Keratinocyte (primary cell): ENCODE results near the gene CD2AP. TPM values are rescaled to one million over a fixed set of nuclear protein-coding genes. Genes with fewer than 3 reads are reported as not detected.

Source experiments
- DNase-seq: peaks from one replicate; pipeline ENCODE4 v3.0.0-alpha.2; 2011; ENCODE audit warnings: low read depth, missing footprints, low spot score
- FAIRE-seq: peaks from 2 replicates; lab custom pipeline; 2011; peaks lifted over from hg19 to GRCh38; lab: Jason Lieb, UNC
- H2AFZ ChIP-seq: 2 replicates; pipeline ENCODE4 v1.6.0; 2012; ENCODE audit warnings: low read length, control low read depth, inconsistent platforms; ENCODE audit not compliant: control insufficient read depth
- H3K27ac ChIP-seq: 2 replicates; pipeline ENCODE4 v1.5.1; 2011; ENCODE audit warnings: low read length; ENCODE audit not compliant: control insufficient read depth, insufficient read depth
- H3K27me3 ChIP-seq: 3 replicates; pipeline ENCODE4 v1.6.0; 2011; ENCODE audit warnings: low read length; ENCODE audit not compliant: control insufficient read depth, insufficient read depth; ENCODE audit errors: extremely low read depth
- H3K36me3 ChIP-seq, 2 experiments: 2 replicates in 1 of 2; 3 replicates in 1 of 2; pipeline ENCODE4 v1.5.1; 2011; ENCODE audit warnings: low read length in 2 of 2, mild to moderate bottlenecking in 1 of 2; ENCODE audit not compliant: control insufficient read depth in 2 of 2, insufficient read depth in 2 of 2; ENCODE audit errors: extremely low read depth in 1 of 2
- H3K4me1 ChIP-seq: 3 replicates; pipeline ENCODE4 v1.5.1; 2011; ENCODE audit warnings: low read length; ENCODE audit not compliant: control insufficient read depth, insufficient read depth; ENCODE audit errors: extremely low read depth
- H3K4me2 ChIP-seq: 3 replicates; pipeline ENCODE4 v1.6.0; 2011; ENCODE audit warnings: low read depth, low read length; ENCODE audit not compliant: control insufficient read depth, insufficient read depth; ENCODE audit errors: extremely low read depth
- H3K4me3 ChIP-seq, 3 experiments: fragments of 200-600 bp in 1 of 3; sonication (generic) in 1 of 3; 2 replicates in 2 of 3; 3 replicates in 1 of 3; pipeline ENCODE4 v1.5.1; 2011 to 2016; ENCODE audit warnings: low read length in 3 of 3, mild to moderate bottlenecking in 3 of 3, control low read depth in 2 of 3, inconsistent platforms in 1 of 3, low read depth in 1 of 3, mixed read lengths in 1 of 3, mixed run types in 1 of 3, moderate library complexity in 1 of 3; ENCODE audit not compliant: control insufficient read depth in 2 of 3, insufficient read depth in 2 of 3; ENCODE audit errors: extremely low read depth in 1 of 3
- H3K79me2 ChIP-seq: 2 replicates; pipeline ENCODE4 v1.6.0; 2012; ENCODE audit warnings: low read length; ENCODE audit not compliant: control insufficient read depth, insufficient read depth
- H3K9ac ChIP-seq: 3 replicates; pipeline ENCODE4 v1.6.0; 2011; ENCODE audit warnings: low read length; ENCODE audit not compliant: control insufficient read depth, insufficient read depth; ENCODE audit errors: extremely low read depth
- H3K9me1 ChIP-seq: 3 replicates; pipeline ENCODE4 v1.6.0; 2011; ENCODE audit warnings: low read length; ENCODE audit not compliant: control insufficient read depth, insufficient read depth; ENCODE audit errors: extremely low read depth
- H3K9me3 ChIP-seq: 2 replicates; pipeline ENCODE4 v1.5.1; 2012; ENCODE audit warnings: low read depth, low read length; ENCODE audit not compliant: control insufficient read depth
- H4K20me1 ChIP-seq: 3 replicates; pipeline ENCODE4 v1.6.0; 2011; ENCODE audit warnings: low read length; ENCODE audit not compliant: control insufficient read depth, insufficient read depth; ENCODE audit errors: extremely low read depth
- CTCF ChIP-seq, 3 experiments: IDR thresholded peaks in 1 of 3; conservative IDR thresholded peaks in 1 of 3; optimal IDR thresholded peaks in 1 of 3; 2 replicates in 2 of 3; 3 replicates in 1 of 3; pipeline versions ENCODE3 to v1.5.1; 2011; ENCODE audit warnings: low read length in 3 of 3, mild to moderate bottlenecking in 3 of 3, moderate library complexity in 2 of 3, control low read depth in 1 of 3, inconsistent platforms in 1 of 3; ENCODE audit not compliant: insufficient read depth in 2 of 3; ENCODE audit errors: extremely low read depth in 1 of 3
- EZH2 ChIP-seq: IDR thresholded peaks from one replicate; pipeline ENCODE4 v1.6.1; 2012; ENCODE audit warnings: inconsistent platforms, mild to moderate bottlenecking, low read length, moderate library complexity
- dilution Hi-C: fragments of 300-500 bp; cut with MboI; formaldehyde crosslinking; loops from one replicate; pipeline ENCODE4 v1.7.0; 2020; ENCODE audit warnings: low sequenced_read_pairs; ENCODE audit not compliant: extremely low pct_ligation_motif_present
- polyA plus RNA-seq, 5 experiments: library from polyadenylated mRNA; depleted of rRNA in 3 of 5; stranded (reverse) in 3 of 5; stranded (forward) in 1 of 5; unstranded in 1 of 5; fragments of >200 nt; gene quantifications; 1 replicate in 1 of 5; 2 replicates in 3 of 5; 3 replicates in 1 of 5; pipeline versions ENCODE4 v1.2.1 to v1.2.3, GENCODE V29; 2011 to 2012; ENCODE audit warnings: missing spikeins in 2 of 5, low read depth in 1 of 5, low replicate concordance in 1 of 5

Gene CD2AP
- polyA plus RNA-seq, 1 donor (not counting 4 experiments of a cell fraction or from before 2014, with no cell fraction given): 23.9 TPM

- FAIRE-seq (no peak), DNase-seq (no peak)
- H4K20me1 ChIP-seq: peaks cover 3% of the 10 kb centered on the region
- no peaks in the 10 kb centered on the region for H3K9me3 ChIP-seq
- no peak overlapping the region for H3K4me3 ChIP-seq
- no peak overlapping the region for H3K4me2 ChIP-seq
- H2AFZ ChIP-seq: no peak overlapping the region
- no peak overlapping the region for H3K27ac ChIP-seq
- H3K9ac ChIP-seq: no peak overlapping the region
- H3K36me3 ChIP-seq: no peaks in the 10 kb centered on the region
- H3K9me1 ChIP-seq: no peaks in the 10 kb centered on the region
- dilution Hi-C loops: no loop called here
- no peak for TF ChIP-seq EZH2
- no peak for TF ChIP-seq CTCF (optimal IDR thresholded peaks at IDR 0.05 in 1 of 3, IDR thresholded peaks at IDR 0.05 in 1 of 3, conservative IDR thresholded peaks at IDR 0.05 in 1 of 3; ENCODE audit: extremely low read depth in 1 of 3, insufficient read depth in 2 of 3, low read length in 3 of 3)
- H3K27me3 ChIP-seq: no peaks in the 10 kb centered on the region
- H3K79me2 ChIP-seq: peaks cover 99% of the 10 kb centered on the region
- H3K4me1 ChIP-seq: no peaks in the 10 kb centered on the region
Observed at GRCh38 chr6:47495207-47495606, 17.6 kb downstream of the CD2AP start.

- H3K9me3 ChIP-seq: no peaks in the 10 kb centered on the region
- H3K27me3 ChIP-seq: no peaks in the 10 kb centered on the region
- no peaks in the 10 kb centered on the region for H3K9me1 ChIP-seq
- dilution Hi-C loops: no loop called here
- TF ChIP-seq CTCF (optimal IDR thresholded peaks at IDR 0.05 in 1 of 3, IDR thresholded peaks at IDR 0.05 in 1 of 3, conservative IDR thresholded peaks at IDR 0.05 in 1 of 3; ENCODE audit: extremely low read depth in 1 of 3, insufficient read depth in 2 of 3, low read length in 3 of 3) (no peak), EZH2 (no peak)
- DNase-seq (no peak), FAIRE-seq (no peak)
- peaks cover 99% of the 10 kb centered on the region for H3K79me2 ChIP-seq
- H3K4me1 ChIP-seq: no peaks in the 10 kb centered on the region
- H3K9ac ChIP-seq: no peak overlapping the region
- H3K27ac ChIP-seq: no peak overlapping the region
- no peak overlapping the region for H3K4me3 ChIP-seq
- H3K4me2 ChIP-seq: no peak overlapping the region
- H2AFZ ChIP-seq: no peak overlapping the region
- H4K20me1 ChIP-seq: peaks cover 3% of the 10 kb centered on the region
- no peaks in the 10 kb centered on the region for H3K36me3 ChIP-seq
Observed at GRCh38 chr6:47495954-47496545, 18.5 kb downstream of the CD2AP start.
